SH-SY5Y (cell line): ENCODE measurements around the gene CSGALNACT2.

Experiments
- GATA2 ChIP-seq: IDR thresholded peaks from 2 replicates; pipeline ENCODE4 v1.6.1; 2011; ENCODE audit warnings: mild to moderate bottlenecking, low read depth, low read length
- GATA3 ChIP-seq: IDR thresholded peaks from 2 replicates; pipeline ENCODE4 v1.6.1; 2011; ENCODE audit warnings: low read depth, mild to moderate bottlenecking, low read length, moderate library complexity

Gene CSGALNACT2

DNA sequence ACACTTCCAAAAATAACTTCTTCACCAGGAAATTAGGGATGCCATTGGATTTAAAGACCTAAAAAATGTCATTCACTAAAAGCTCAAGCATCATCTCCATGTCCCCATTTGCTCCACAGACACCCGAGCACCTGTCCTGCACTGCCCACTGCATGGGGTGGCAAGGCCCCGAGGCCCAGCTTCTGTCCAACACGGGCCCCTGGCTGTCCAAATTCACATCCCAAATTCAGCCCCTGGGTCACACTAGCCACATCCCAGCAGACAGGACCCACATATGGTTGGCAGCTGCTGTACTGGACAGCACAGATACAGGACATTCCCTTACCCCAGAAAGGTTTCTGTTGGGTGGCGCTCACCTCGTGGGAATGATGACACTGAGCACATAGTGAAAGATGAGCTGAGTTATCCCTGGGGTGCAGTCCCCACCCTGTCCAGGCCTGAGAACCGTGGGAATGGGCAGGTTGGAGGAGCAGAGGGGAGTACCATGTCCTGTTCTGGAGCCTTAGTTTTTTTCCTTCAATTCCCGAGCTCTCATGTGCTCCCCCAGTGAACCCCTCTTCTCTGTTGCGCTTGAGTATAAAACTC lies 55.3 kb downstream of the CSGALNACT2 start:
- TF ChIP-seq GATA3: no peak
- TF ChIP-seq GATA2: no peak

DNA sequence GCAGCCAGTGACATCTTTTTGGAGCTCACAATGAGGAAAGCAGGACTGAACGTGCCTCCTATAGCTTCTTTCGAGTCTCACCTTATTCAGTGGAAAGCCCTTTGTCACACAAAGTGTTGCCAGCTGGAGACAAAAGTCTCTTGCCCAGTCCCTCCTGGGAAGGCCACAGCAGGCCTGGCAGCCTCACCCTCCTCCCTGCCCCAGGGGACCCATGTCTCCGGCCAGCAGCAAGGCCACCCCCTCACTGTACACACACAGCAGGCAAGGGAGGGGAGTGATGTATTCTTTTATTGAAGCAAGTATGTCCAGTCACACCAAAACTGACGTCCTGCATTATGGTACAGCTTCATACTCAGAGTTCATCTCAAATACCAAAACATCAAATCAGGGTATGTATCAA lies 56.0 kb downstream of the CSGALNACT2 start:
- TF ChIP-seq GATA2 (no peak), GATA3 (no peak)

DNA sequence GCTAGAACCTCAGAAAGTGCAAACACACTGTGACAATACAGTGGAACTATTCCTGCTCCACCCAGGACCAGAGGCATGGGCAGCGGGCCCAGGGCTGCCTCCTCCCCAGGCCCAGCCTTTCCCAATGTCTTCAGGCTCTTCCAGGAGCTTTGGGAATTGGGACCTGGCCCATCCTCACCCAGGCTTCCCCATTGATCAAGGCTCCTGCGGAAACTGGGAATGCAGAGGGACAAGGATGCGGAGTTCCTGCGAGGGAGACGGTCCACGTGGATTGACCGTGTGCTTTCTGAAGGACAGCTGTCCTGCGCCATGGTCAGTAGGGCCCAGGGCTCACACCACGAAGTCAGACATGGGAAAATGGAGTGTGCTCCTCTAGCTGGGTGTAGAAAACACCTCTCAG lies 56.6 kb downstream of the CSGALNACT2 start:
- no peak for TF ChIP-seq GATA2
- no peak for TF ChIP-seq GATA3

DNA sequence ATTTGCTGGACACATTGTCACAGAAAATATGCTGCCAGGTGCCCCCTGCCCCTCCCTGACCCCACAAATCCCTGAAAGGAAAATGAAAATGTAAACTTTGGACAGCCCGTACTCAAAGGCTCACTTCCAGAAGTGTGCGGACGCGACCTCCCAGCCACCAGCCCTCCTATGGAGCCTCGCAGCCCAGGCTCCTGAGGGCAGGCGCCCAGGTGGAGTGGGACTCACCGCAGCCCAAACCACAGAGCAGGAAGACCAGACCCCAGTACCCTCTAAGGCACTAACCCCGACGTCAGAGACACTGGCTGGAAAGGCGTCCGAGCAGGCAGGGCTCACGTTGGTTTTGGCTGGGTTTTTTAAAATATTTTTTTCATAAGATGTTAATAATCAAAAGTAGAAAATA lies 57.3 kb downstream of the CSGALNACT2 start:
- TF ChIP-seq GATA2 (no peak), GATA3 (no peak)

DNA sequence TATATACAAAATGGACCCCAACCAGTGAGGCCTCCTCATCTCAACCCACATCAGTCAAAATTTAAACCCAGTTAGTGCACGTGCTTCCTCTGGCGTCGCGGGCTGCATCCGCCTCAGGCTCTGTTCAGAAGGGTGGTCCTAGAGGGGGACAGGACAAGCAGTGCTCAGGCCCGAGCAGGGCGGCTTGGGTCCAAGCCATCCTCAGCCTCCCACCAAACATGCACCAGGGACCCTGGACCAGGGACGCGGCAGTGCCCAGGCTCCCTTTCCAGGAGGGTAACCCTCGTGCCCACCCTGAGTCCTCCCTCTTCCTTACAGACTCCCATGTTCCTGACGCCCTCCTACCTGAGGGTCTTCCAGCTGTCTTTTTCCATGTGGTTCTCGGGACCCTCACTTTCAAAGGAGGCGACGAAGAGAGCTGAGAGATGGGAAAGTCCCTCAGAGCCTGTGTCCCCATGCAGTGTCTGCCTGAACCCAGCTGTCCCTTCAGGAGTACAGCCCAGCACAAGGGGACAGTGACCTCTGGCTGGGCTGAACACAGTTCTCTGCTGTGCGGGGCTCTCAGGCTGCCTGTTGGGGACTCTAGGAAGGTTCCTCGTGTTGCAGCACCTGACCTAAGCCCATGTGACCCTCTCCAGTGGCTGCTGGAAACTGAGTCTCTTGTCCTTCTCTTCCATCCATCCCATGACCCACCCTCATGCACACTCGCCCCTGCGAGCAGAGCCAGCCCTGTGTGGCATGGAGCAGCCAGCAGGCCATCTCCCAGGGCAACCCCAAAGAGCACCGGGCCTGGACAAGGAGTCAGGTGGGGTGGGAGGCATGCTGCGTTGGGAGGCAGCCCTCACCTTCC lies 58.1 kb downstream of the CSGALNACT2 start:
- no peak for TF ChIP-seq GATA3
- TF ChIP-seq GATA2: no peak

DNA sequence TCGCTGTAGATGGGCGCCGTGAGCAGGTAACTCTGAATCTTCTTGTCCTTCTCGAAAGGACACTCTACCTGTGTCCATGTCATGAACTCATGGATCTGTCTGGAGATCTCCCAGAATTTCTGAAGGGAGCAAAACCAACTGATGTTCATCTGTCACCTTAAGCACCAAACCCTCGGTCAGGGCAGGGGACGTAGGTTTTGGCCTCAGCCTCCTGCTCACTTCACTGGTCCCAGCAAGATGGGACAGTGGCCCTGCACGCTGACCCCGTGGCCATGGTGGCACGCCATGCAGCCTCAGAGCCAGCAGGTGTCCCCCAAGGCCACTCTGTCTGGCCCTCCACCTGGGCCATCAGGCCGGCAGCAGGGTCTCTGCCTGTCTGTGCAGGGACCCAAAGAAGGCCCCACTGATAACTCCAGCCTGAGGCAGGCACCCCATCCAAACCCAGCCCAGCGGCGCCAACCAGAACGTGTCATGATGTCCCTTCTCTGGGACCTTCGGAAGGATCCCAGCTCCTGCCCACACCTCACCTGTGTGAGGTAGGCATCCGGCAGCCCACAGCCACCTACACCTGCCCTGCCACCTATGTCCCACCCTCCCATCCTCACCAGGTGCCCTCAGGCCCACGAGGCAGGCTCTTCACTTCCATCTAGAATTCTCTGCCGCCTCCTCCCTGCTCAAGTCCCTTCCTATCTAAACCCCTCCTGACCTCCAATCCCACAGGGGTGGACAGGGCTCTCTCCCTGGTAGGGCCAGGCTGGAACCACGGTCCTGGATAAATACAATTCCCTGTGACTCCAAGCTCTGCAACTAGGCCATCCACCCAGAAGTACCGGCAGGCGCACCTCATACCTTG lies 59.0 kb downstream of the CSGALNACT2 start:
- TF ChIP-seq GATA2: no peak
- TF ChIP-seq GATA3: no peak

DNA sequence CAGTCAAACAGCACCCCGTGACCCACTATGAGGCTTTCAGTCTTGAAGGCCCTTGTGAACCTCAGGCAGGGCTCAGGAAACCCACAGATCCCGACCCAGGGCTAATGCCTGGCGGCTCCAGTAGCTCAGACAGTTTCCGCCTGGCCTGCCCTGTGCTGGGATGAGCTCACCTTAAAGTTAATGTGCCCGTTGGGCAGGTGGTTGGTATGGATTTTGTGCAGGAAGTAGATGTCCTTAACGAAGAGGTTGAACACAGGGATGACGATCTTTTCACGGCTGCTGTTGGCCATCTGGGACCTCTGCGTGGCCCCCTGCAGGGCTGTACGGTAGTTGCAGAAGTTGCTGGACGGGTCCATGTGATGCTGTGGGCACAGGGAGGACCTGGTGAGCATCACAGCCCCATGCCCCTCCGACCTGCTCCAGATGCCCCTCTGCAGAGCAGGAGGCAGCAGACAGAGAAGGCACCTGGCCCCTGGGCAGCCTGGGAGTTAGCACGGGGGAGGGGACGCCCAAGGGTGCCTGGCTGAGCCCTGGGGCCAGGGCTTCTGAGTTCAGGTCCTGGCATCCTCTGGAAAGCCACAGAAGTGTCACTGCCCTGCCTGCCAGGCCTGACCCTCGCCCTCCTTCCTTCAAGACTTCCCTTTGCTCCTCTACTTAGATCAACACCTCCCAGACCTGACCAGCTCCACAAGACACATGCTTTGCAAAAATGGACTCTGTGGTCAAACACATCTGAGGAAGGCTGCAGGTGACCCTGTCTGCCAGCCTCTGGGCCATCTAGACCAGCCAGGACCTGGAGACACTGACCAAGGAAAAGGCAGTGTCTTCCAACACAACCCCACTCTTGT lies 59.8 kb downstream of the CSGALNACT2 start:
- TF ChIP-seq GATA2 (no peak), GATA3 (no peak)

DNA sequence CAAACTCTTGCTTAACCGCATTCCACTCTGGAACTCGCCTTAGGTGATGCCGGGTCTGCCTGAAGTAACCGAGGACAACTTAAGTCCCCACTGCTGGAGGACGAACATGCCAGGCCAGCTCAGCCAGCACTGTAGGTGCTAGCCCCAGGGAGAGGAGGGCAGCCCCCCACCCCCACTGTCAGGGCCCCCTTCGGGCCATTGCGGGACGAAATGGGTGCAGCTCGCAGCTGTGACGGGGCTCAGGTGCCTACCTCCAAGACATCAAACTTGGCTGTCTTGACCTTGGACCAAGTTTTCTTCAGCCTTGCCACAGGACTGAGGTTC lies 60.4 kb downstream of the CSGALNACT2 start:
- TF ChIP-seq GATA2: no peak
- TF ChIP-seq GATA3: no peak

DNA sequence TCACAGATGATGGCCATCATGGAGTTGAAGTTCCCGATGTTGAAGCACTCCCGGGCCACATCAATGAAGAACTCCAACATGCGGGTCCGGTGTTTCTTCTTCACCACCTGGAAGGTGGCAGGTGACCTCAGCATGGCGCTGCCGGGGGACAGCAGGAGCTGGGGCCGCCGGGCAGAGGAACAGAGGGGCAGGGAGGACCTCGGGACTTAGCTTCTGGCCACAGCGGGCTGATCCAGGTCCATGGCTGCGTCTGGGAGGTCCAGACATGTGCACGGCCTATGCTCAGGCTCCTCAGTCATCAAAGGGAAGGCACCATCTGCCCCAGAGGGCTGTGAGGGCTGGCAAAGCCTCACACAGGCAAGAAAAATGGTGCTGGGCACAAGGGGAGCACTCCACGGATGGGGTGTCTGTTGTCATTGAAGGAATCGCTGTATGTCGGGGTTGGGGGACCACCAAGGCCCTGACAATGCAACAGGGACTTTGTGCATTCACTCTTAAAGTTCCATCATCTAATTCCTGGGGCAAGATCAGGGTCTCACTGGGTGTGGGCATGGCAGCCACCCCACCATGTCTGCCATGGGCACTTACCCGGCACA lies 60.9 kb downstream of the CSGALNACT2 start:
- TF ChIP-seq GATA3 (no peak), GATA2 (no peak)

DNA sequence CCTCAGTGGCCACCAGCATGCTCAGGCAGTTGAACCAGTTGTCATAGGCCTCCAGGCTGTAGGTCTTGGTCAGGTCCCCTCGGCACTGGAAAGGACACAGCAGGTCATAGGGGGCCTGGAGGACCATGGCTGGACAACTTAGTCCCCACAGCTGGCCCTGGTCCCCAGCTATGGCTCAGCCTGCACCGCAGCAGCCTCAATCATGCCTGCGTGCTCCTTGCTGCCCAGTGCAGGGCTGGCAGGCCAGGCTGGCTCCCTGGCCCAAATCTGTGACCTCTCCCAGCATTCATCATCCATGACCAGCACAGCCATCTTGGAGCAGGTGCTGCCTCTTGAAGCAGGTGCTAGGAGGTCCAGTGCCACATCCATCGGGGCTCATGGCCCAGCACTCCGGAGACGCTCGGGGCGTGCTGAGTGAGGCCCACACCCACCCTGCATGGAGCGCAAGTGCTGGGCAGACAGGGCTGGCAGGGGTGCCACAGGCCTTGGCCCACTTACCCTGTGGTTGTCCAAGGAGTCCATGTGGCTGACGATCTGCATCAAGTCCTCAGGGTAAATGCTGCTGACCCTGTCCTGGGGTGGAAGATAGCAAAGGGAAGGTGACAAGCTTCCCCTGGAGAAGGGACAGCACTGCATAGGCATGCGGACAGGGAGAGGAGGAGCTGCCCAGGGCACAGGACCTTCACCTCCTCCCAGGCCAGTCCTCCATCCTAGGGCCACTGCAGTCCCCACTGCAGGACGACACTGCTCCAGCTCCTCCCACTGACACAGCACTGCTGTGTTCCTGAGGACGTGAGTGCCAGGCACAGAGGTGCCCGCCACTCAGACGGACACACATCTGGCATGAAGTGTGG lies 61.7 kb downstream of the CSGALNACT2 start:
- TF ChIP-seq GATA3 (no peak), GATA2 (no peak)

DNA sequence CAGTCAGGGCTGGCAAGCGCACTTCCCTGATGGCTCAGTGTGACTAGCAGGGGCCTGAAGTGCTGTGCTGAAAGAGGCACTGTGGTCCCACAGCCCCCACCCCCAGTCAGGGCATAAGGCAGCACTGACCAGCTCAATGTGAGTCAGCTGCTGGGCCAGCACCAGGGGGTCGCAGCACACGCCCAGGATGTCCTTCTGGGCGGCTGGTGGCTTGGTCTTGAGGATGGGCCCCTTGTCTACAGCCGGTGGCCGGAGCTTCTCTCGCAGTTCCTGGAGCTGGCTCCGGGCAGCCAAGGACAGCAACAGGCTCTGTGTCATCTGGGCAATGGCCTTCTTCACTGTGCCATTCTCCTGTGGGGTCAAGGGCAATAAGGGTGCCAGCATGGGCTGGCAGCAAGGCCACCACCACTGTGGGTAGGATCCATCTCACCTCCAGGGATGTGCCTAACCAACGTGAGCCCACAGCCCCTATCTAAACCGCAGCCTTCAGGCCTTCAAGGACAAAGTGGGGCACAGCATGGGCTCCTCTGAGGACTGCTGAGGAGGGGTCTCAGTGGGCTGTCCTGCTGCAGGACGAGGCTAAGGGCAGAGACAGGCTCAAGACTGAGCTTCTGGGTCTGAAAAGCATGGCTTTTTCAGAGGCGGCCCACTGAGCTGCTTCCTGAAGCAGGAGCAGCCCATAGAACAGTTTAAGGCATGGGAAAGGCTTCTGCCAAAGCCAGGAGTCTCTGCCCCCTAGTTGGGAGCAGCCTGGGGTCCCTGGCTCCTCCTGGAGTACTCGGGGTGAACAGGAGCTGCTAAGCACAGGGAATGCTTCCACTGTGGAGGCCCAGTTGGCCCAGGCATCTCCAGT lies 62.5 kb downstream of the CSGALNACT2 start:
- TF ChIP-seq GATA2: no peak
- TF ChIP-seq GATA3: no peak

DNA sequence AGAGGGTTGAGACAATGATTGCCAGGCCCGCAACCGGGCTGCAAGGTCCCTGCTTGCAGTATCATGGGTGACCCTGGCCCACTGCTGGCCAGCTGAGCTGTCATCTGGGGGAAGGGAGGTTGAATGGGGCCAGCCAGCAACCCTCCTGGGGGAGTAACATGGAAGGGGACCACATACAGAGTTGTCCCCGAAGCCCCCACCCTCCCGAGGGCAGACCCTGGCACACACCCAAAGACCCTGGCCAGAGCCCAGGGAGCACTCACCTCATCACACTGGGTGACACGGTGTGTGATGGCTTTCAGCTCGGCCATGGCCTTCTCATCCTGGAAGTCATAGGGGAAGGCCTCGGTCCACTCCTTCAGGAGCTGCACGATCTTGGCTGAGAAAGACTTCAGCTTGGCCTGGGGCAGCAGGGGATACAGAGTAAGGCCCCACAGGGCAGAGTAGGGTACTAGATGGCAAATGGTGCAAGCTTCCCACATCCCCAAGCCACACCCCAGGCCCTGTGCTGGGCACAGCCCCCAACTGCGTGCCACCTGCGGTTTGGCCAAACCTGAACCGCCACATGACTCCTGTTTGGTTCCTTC lies 63.4 kb downstream of the CSGALNACT2 start:
- TF ChIP-seq GATA3: no peak
